PFSK-1 (cell line): ENCODE data around the gene GRIP1.

ENCODE experiments used
- FOXP2 ChIP-seq: optimal IDR thresholded peaks from 2 replicates; pipeline ENCODE3; 2011; ENCODE audit warnings: borderline replicate concordance, control low read depth, inconsistent platforms; ENCODE audit not compliant: insufficient read depth; ENCODE audit errors: extremely low read length, extremely low read depth
- POLR2AphosphoS5 ChIP-seq: IDR thresholded peaks from 2 replicates; pipeline ENCODE4 v1.6.1; 2012; ENCODE audit warnings: low read depth, mild to moderate bottlenecking, control low read depth, low read length, moderate library complexity
- SIN3A ChIP-seq: IDR thresholded peaks from 2 replicates; pipeline ENCODE4 v1.6.1; 2012; ENCODE audit warnings: mild to moderate bottlenecking, low read length, moderate library complexity, borderline replicate concordance; ENCODE audit not compliant: insufficient read depth
- TAF1 ChIP-seq: IDR thresholded peaks from 2 replicates; pipeline ENCODE4 v1.6.1; 2012; ENCODE audit warnings: low read length, control low read depth, borderline replicate concordance; ENCODE audit not compliant: insufficient read depth
- TF ChIP-seq, protein P1 (sequence below), 2 experiments: IDR thresholded peaks; 2 replicates each; pipeline versions ENCODE4 v1.6.1 to v1.8.0; 2011 to 2012; ENCODE audit warnings: low read depth in 2 of 2, low read length in 2 of 2, control low read depth in 1 of 2, inconsistent platforms in 1 of 2, mild to moderate bottlenecking in 1 of 2, moderate library complexity in 1 of 2; ENCODE audit not compliant: insufficient read depth in 1 of 2

The GRIP1 gene

DNA sequence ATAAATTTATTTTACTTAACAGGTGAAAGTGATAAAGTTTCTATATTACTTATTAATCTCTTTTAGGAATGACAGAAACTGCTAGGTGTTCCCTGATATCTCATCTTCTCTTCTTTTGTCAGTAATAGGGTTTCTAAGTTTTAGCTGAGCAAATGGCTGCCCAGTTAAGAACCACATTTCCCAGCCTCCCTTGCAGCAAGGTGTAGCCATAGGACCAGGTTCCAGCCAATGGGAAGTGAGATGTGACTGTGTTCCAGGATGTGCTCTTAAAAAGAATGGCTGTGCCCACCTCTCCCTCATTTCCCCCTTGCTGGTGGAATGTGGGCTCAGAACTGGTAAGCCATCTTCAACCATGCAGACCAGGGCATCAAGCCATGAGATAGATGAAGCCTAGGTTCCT, 210.9 kb downstream of the GRIP1 start:
- no peak for TF ChIP-seq FOXP2
- no peak for TF ChIP-seq TAF1
- TF ChIP-seq POLR2AphosphoS5, result no peak
- TF ChIP-seq SIN3A, result no peak
- TF ChIP-seq, protein P1, sequence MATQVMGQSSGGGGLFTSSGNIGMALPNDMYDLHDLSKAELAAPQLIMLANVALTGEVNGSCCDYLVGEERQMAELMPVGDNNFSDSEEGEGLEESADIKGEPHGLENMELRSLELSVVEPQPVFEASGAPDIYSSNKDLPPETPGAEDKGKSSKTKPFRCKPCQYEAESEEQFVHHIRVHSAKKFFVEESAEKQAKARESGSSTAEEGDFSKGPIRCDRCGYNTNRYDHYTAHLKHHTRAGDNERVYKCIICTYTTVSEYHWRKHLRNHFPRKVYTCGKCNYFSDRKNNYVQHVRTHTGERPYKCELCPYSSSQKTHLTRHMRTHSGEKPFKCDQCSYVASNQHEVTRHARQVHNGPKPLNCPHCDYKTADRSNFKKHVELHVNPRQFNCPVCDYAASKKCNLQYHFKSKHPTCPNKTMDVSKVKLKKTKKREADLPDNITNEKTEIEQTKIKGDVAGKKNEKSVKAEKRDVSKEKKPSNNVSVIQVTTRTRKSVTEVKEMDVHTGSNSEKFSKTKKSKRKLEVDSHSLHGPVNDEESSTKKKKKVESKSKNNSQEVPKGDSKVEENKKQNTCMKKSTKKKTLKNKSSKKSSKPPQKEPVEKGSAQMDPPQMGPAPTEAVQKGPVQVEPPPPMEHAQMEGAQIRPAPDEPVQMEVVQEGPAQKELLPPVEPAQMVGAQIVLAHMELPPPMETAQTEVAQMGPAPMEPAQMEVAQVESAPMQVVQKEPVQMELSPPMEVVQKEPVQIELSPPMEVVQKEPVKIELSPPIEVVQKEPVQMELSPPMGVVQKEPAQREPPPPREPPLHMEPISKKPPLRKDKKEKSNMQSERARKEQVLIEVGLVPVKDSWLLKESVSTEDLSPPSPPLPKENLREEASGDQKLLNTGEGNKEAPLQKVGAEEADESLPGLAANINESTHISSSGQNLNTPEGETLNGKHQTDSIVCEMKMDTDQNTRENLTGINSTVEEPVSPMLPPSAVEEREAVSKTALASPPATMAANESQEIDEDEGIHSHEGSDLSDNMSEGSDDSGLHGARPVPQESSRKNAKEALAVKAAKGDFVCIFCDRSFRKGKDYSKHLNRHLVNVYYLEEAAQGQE (IDR thresholded peaks at IDR 0.05; ENCODE audit: insufficient read depth in 1 of 2, low read depth in 2 of 2, low read length in 2 of 2), result no peak

DNA sequence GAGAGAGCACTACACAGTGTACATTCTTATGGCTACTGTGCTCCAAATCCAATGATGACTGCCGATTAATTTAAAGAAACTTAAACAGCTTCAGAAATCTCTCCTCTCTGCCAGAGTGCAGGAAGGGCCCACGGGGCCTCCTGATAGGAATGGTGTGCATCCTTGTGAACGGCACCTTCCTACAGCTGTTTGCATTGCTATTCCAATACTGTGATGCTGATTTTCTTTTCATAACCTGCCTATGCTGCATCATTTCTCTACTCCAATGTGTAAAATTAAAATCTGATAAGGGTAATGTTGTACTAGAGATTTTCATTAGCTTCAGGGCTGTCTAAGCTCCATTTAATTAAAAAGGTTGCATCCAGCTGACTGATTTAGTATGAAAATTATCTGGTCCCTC, 217.5 kb downstream of the GRIP1 start:
- TF ChIP-seq FOXP2 (no peak), TAF1 (no peak), POLR2AphosphoS5 (no peak), SIN3A (no peak)
- TF ChIP-seq, protein P1 (IDR thresholded peaks at IDR 0.05; ENCODE audit: insufficient read depth in 1 of 2, low read depth in 2 of 2, low read length in 2 of 2), result no peak

DNA sequence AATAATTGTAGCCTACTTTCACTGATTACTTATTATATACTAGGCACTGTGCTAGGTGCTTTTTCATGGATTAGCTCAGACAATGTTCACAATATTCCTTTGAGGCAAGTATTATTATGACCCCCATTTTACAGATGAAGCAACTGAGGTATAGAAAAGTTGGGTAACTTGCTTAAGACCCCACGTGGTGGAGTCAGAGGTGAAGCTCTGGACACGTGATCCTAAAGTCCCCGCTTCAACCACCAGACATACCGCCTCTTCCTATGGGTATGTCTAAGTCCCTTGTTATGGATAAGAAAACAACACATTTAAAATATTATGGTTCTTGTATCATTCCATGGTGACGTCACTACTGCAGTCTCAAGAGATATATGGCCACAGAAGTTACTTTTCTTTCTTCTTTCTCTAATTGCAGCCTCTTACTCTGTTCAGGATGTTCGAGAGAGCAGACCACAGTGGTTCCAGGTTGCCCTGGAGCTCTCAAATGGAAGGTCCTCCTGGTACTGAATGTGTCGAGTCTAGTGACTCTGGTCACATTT, 218.9 kb downstream of the GRIP1 start:
- TF ChIP-seq POLR2AphosphoS5, result no peak
- TF ChIP-seq FOXP2, result no peak
- no peak for TF ChIP-seq SIN3A
- TF ChIP-seq TAF1, result no peak
- TF ChIP-seq, protein P1 (IDR thresholded peaks at IDR 0.05; ENCODE audit: insufficient read depth in 1 of 2, low read depth in 2 of 2, low read length in 2 of 2), result no peak

DNA sequence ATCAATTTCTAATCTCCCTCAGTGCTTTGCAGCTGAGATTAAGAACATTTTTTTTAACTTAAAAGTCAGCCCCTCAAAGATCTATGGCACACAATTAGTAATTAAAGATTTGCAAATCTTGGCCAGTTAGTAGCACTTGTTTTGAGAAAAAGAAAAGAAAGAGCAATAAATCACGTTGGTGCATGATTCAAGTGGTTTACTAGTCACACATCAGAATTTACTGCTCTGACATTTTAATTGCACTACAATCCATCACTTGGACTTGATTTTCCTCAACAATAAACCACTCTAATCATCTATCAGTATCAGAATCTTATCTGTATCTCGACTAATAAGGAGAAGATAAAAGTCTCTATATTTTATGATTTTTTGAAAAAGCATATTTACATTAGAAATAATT, 222.3 kb downstream of the GRIP1 start:
- no peak for TF ChIP-seq TAF1
- TF ChIP-seq, protein P1 (IDR thresholded peaks at IDR 0.05; ENCODE audit: insufficient read depth in 1 of 2, low read depth in 2 of 2, low read length in 2 of 2), result no peak
- no peak for TF ChIP-seq FOXP2
- no peak for TF ChIP-seq POLR2AphosphoS5
- no peak for TF ChIP-seq SIN3A

DNA sequence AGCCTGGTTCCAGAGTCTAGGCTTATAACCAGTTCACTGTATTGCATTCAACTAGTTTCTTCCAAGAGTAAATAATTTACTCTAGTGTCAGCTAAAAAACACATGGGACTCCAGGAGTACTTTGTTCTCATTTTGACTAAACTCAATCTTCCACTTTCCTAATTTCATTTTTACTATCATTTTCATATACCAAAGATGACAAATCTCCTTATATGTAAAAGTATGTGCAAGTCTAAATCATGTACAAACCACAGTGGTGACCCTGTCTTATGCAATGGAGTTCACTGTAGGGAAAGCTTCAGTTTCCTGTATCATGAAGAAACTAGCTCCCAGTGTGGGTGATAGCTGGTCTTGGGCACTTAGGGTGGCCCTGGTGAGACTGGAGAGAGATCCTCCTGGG, 225.0 kb downstream of the GRIP1 start:
- no peak for TF ChIP-seq SIN3A
- TF ChIP-seq POLR2AphosphoS5, result no peak
- no peak for TF ChIP-seq FOXP2
- no peak for TF ChIP-seq TAF1
- TF ChIP-seq, protein P1 (IDR thresholded peaks at IDR 0.05; ENCODE audit: insufficient read depth in 1 of 2, low read depth in 2 of 2, low read length in 2 of 2), result no peak
